Adipose tissue (tissue), 3 donors: ENCODE measurements around the gene SNTG2. TPM values are rescaled to one million over a fixed set of nuclear protein-coding genes. Genes with fewer than 3 reads are reported as not detected.

Experiments used
- H3K27ac ChIP-seq: one replicate; pipeline ENCODE4 v1.5.1; 2013; ENCODE audit warnings: low read depth, low read length
- WGBS, 3 donors: extraction: QIAGEN DNeasy Blood & Tissue Kit; methylation state at CpG; one replicate each; pipeline ENCODE4 v1.1.7; 2013; 5-methylcytosine and 5-hydroxymethylcytosine counted together
- polyA plus RNA-seq, 3 donors: library from polyadenylated mRNA; stranded (reverse); fragments of 200-250 nt; gene quantifications; one replicate each; pipeline ENCODE4 v1.2.3, GENCODE V29; 2013
- donor health status: healthy with polysubstance abuse.
- donor health status: Bipolar disorder and iron deficiency.
- donor health status: healthy.

Gene SNTG2
- polyA plus RNA-seq, 3 donors, result 0.56 to 2.8 (median 2.7) TPM

GRCh38 chr2:924701-925100 lies 25.9 kb upstream of the SNTG2 start:
- 52 to 61% (median 59%) methylated on average over 5 of the region's 5 CpGs for whole genome bisulfite sequencing, 3 donors
- H3K27ac ChIP-seq, result no peak overlapping the region

GRCh38 chr2:925309-925708 lies 25.3 kb upstream of the SNTG2 start:
- WGBS, 3 donors, result 73 to 81% (median 74%) methylated on average over 4 of the region's 4 CpGs
- no peak overlapping the region for H3K27ac ChIP-seq

GRCh38 chr2:925711-926110 lies 24.9 kb upstream of the SNTG2 start:
- H3K27ac ChIP-seq, result no peak overlapping the region
- 75 to 87% (median 78%) methylated on average over 8 of the region's 8 CpGs for WGBS, 3 donors

GRCh38 chr2:926259-926793 lies 24.3 kb upstream of the SNTG2 start:
- 76 to 88% (median 80%) methylated on average over 12 of the region's 12 CpGs for WGBS, 3 donors
- H3K27ac ChIP-seq, result no peak overlapping the region

- 80 to 91% (median 87%) methylated on average over 9 of the region's 9 CpGs for WGBS, 3 donors
- H3K27ac ChIP-seq, result no peak overlapping the region
Measured at GRCh38 chr2:926896-927295, 23.8 kb upstream of the SNTG2 start.

- H3K27ac ChIP-seq, result no peak overlapping the region
- 77 to 88% (median 86%) methylated on average over 14 to 16 of the region's 16 CpGs for WGBS, 3 donors
Measured at GRCh38 chr2:929011-929735, 21.5 kb upstream of the SNTG2 start.

GRCh38 chr2:929925-930324 lies 20.7 kb upstream of the SNTG2 start:
- 91 to 92% (median 92%) methylated on average over 14 of the region's 14 CpGs for WGBS, 3 donors
- no peak overlapping the region for H3K27ac ChIP-seq

GRCh38 chr2:930935-931334 lies 19.7 kb upstream of the SNTG2 start:
- WGBS, 3 donors, result 72 to 86% (median 78%) methylated on average over 4 of the region's 4 CpGs

GRCh38 chr2:932320-933115 lies 18.1 kb upstream of the SNTG2 start:
- no peak overlapping the region for H3K27ac ChIP-seq
- WGBS, 3 donors, result 72 to 87% (median 78%) methylated on average over 23 to 30 of the region's 31 CpGs

More at GRCh38 chr2:930935-931334, 19.7 kb upstream of the SNTG2 start:
- no peak overlapping the region for H3K27ac ChIP-seq

GRCh38 chr2:933734-934295 lies 16.8 kb upstream of the SNTG2 start:
- no peak overlapping the region for H3K27ac ChIP-seq
- 78 to 80% (median 80%) methylated on average over 17 of the region's 17 CpGs for WGBS, 3 donors

- H3K27ac ChIP-seq, result no peak overlapping the region
- WGBS, 3 donors, result 78 to 89% (median 85%) methylated on average over 15 of the region's 15 CpGs
Measured at GRCh38 chr2:937530-937929, 13.1 kb upstream of the SNTG2 start.

GRCh38 chr2:938181-939005 lies 12.3 kb upstream of the SNTG2 start:
- H3K27ac ChIP-seq, result no peak overlapping the region
- 85 to 88% (median 88%) methylated on average over 21 of the region's 21 CpGs for WGBS, 3 donors

GRCh38 chr2:939936-940601 lies 10.6 kb upstream of the SNTG2 start:
- H3K27ac ChIP-seq, result no peak overlapping the region
- WGBS, 3 donors, result 62 to 80% (median 68%) methylated on average over 8 of the region's 8 CpGs

GRCh38 chr2:941871-942270 lies 8.8 kb upstream of the SNTG2 start:
- 55 to 83% (median 72%) methylated on average over 14 of the region's 14 CpGs for WGBS, 3 donors
- no peak overlapping the region for H3K27ac ChIP-seq

- no peak overlapping the region for H3K27ac ChIP-seq
- 86 to 88% (median 87%) methylated on average over 10 of the region's 10 CpGs for WGBS, 3 donors
Measured at GRCh38 chr2:942775-943460, 7.7 kb upstream of the SNTG2 start.

- H3K27ac ChIP-seq, result no peak overlapping the region
- WGBS, 3 donors, result 86 to 96% (median 89%) methylated on average over 6 of the region's 6 CpGs
Measured at GRCh38 chr2:943461-943797, 7.2 kb upstream of the SNTG2 start.

- 82 to 95% (median 83%) methylated on average over 3 of the region's 3 CpGs for WGBS, 3 donors
- H3K27ac ChIP-seq, result no peak overlapping the region
Measured at GRCh38 chr2:943821-944220, 6.8 kb upstream of the SNTG2 start.

- H3K27ac ChIP-seq, result no peak overlapping the region
Measured at GRCh38 chr2:944693-945092, 6.0 kb upstream of the SNTG2 start.
